HepG2 (cell line): ENCODE measurements around the gene CAMKK1. TPM values are rescaled to one million over a fixed set of nuclear protein-coding genes. Genes with fewer than 3 reads are reported as not detected.
A peak's percentile ranks its signal among the peaks of the same experiment; 100 is the strongest.

ENCODE experiments used
- ARNT2 ChIP-seq: sonication (generic); formaldehyde crosslinking; IDR thresholded peaks from 2 replicates; pipeline ENCODE4 v1.8.0; 2022; ENCODE audit warnings: mild to moderate bottlenecking, low read depth, missing genetic modification reagents, moderate library complexity
- FOXO1 ChIP-seq: sonication (generic); formaldehyde crosslinking; IDR thresholded peaks from 2 replicates; pipeline ENCODE4 v1.4.0; 2020; ENCODE audit warnings: missing genetic modification reagents
- FOXP4 ChIP-seq: sonication (generic); formaldehyde crosslinking; IDR thresholded peaks from 2 replicates; pipeline ENCODE4 v1.4.0; 2020; ENCODE audit warnings: missing genetic modification reagents
- GMEB1 ChIP-seq: sonication (generic); formaldehyde crosslinking; IDR thresholded peaks from 2 replicates; pipeline ENCODE4 v1.5.1; 2020; ENCODE audit warnings: missing genetic modification reagents, mild to moderate bottlenecking, borderline replicate concordance
- HBP1 ChIP-seq: IDR thresholded peaks from 2 replicates; pipeline ENCODE4 v1.6.1; 2016; ENCODE audit warnings: low read depth, control low read depth
- KLF12 ChIP-seq: sonication (generic); formaldehyde crosslinking; IDR thresholded peaks from 2 replicates; pipeline ENCODE4 v1.4.0; 2020; ENCODE audit warnings: missing genetic modification reagents, borderline replicate concordance
- MED8 ChIP-seq: sonication (generic); formaldehyde crosslinking; IDR thresholded peaks from 2 replicates; pipeline ENCODE4 v1.8.1; 2023; ENCODE audit warnings: mild to moderate bottlenecking, missing genetic modification reagents; ENCODE audit not compliant: insufficient replicate concordance
- MYC ChIP-seq: sonication (generic); formaldehyde crosslinking; IDR thresholded peaks from 2 replicates; pipeline ENCODE4 v1.9.0; 2021; ENCODE audit warnings: missing genetic modification reagents, borderline replicate concordance
- NR0B2 ChIP-seq: sonication (generic); formaldehyde crosslinking; IDR thresholded peaks from 2 replicates; pipeline ENCODE4 v1.4.0; 2020; ENCODE audit warnings: mild to moderate bottlenecking, missing genetic modification reagents
- RERE ChIP-seq: IDR thresholded peaks from 2 replicates; pipeline ENCODE4 v1.6.1; 2016; ENCODE audit warnings: low read depth, missing genetic modification reagents, missing compliant biosample characterization
- RNF2 ChIP-seq: fragments of 450-650 bp; conservative IDR thresholded peaks from 2 replicates; pipeline ENCODE4 v1.6.1; 2016; ENCODE audit warnings: low read depth
- STAG1 ChIP-seq: sonication (generic); formaldehyde crosslinking; IDR thresholded peaks from 2 replicates; pipeline ENCODE4 v1.4.0; 2020; ENCODE audit warnings: missing genetic modification reagents
- TEAD2 ChIP-seq: sonication (generic); formaldehyde crosslinking; IDR thresholded peaks from 2 replicates; pipeline ENCODE4 v1.9.0; 2021; ENCODE audit warnings: missing genetic modification reagents
- ZNF101 ChIP-seq: sonication (generic); formaldehyde crosslinking; IDR thresholded peaks from 2 replicates; pipeline ENCODE4 v1.4.0; 2020; ENCODE audit warnings: mild to moderate bottlenecking, low read depth, missing genetic modification reagents, borderline replicate concordance
- ZNF616 ChIP-seq: sonication (generic); formaldehyde crosslinking; IDR thresholded peaks from 2 replicates; pipeline ENCODE4 v1.5.0; 2020; ENCODE audit warnings: low read depth, mild to moderate bottlenecking, missing genetic modification reagents
- ZNF790 ChIP-seq: sonication (generic); formaldehyde crosslinking; IDR thresholded peaks from 2 replicates; pipeline ENCODE4 v1.8.0; 2022; ENCODE audit warnings: missing genetic modification reagents, mild to moderate bottlenecking, borderline replicate concordance
- ZNF816 ChIP-seq: sonication (generic); formaldehyde crosslinking; IDR thresholded peaks from 2 replicates; pipeline ENCODE4 v1.8.0; 2022; ENCODE audit warnings: missing genetic modification reagents, mild to moderate bottlenecking, borderline replicate concordance
- polyA plus RNA-seq, 8 experiments: library from polyadenylated mRNA; depleted of rRNA in 3 of 8; stranded (reverse) in 7 of 8; unstranded in 1 of 8; fragments of >200 nt; fragmentation: Illumina TruSeq in 4 of 8; extraction: Trizol in 4 of 8; gene quantifications; 2 replicates each; pipeline versions ENCODE4 v1.2.1 to v1.2.3, GENCODE V29; 2011 to 2016; ENCODE audit warnings: low read depth in 4 of 8, missing spikeins in 1 of 8, mixed read lengths in 1 of 8; ENCODE audit not compliant: insufficient read depth in 1 of 8
- total RNA-seq, 5 experiments: library from RNA; depleted of rRNA; stranded (reverse); fragments of >200 nt; fragmentation: Illumina TruSeq; extraction: Trizol; gene quantifications; 2 replicates each; pipeline ENCODE4 v1.2.3, GENCODE V29; 2016; ENCODE audit warnings: low read depth in 1 of 5

Gene CAMKK1
- total and polyA plus RNA-seq, 2 of the 13 experiments (the other 11 are each of a cell fraction or from before 2014, with no cell fraction given) = 1.5 to 1.6 TPM

GRCh38 chr17:3893003-3893719 is at the start of gene CAMKK1 (continued):
- peak; percentile 83; the same call in 1 of the 2 replicates for TF ChIP-seq ARNT2
- no peak for TF ChIP-seq TEAD2
- TF ChIP-seq RNF2 = peak; percentile 68; the same call in 1 of the 2 replicates
- TF ChIP-seq MYC = peak; percentile 69
- peak; percentile 81; the same call in 1 of the 2 replicates for TF ChIP-seq NR0B2 (CRISPR knock-in tag)
- TF ChIP-seq HBP1 = peak; percentile 56; the same call in 1 of the 2 replicates
- TF ChIP-seq FOXO1 = peak; percentile 27; the same call in 1 of the 2 replicates
- 0 out of 2 replicates have a peak, but pooled peaks have one; percentile 35 for TF ChIP-seq KLF12 (CRISPR knock-in tag)
- peak; percentile 48; the same call in 1 of the 2 replicates for TF ChIP-seq GMEB1 (CRISPR knock-in tag)
- TF ChIP-seq ZNF101 (CRISPR knock-in tag) = no peak
- peak; percentile 41 for TF ChIP-seq MED8 (CRISPR knock-in tag)
- no peak for TF ChIP-seq ZNF616 (CRISPR knock-in tag)
- no peak; the same call in 1 of the 2 replicates for TF ChIP-seq ZNF816 (CRISPR knock-in tag)
- no peak for TF ChIP-seq RERE (CRISPR knock-in tag)
- no peak for TF ChIP-seq STAG1 (CRISPR knock-in tag)
- peak; percentile 17; the same call in 1 of the 2 replicates for TF ChIP-seq ZNF790 (CRISPR knock-in tag)
- 0 out of 2 replicates have a peak, but pooled peaks have one; percentile 11 for TF ChIP-seq FOXP4 (CRISPR knock-in tag)
